HepG2 (cell line): ENCODE measurements around the gene DMAC2L. TPM values are rescaled to one million over a fixed set of nuclear protein-coding genes. Genes with fewer than 3 reads are reported as not detected.

Source experiments
- ATAC-seq: fragments of 200-7000 bp; cut with Tn5 transposase; 3 replicates; pipeline ENCODE4 v1.9.1; 2020; ENCODE audit warnings: mild to moderate bottlenecking, moderate library complexity
- BruUV-seq: library from RNA; stranded (reverse); fragments of 400-500 nt; replicated peaks from 2 replicates; lab custom pipeline; 2021; lab: Mats Ljungman, UMichigan
- CTCF ChIA-PET: fragments of 300-600 bp; formaldehyde crosslinking; extraction: SDS; loops from one replicate; lab custom pipeline; 2021; ENCODE audit warnings: low total read pairs, inconsistent platforms, low intra/inter-chr PET ratio; lab: Yijun Ruan, JAX
- POLR2A ChIA-PET: fragments of 350-600 bp; sonication (Branson Sonifier 250); formaldehyde crosslinking; loops from one replicate; lab custom pipeline; 2020; ENCODE audit warnings: antibody characterized with exemption, inconsistent platforms; lab: Yijun Ruan, JAX
- DNase-seq: peaks from one replicate; pipeline ENCODE4 v3.0.0-alpha.2; 2015; ENCODE audit warnings: low spot score
- FAIRE-seq: peaks from 3 replicates; lab custom pipeline; 2011; peaks lifted over from hg19 to GRCh38; lab: Jason Lieb, UNC
- H2AFZ ChIP-seq: one replicate; pipeline ENCODE4 v1.6.1; 2011; ENCODE audit warnings: low read length, inconsistent platforms
- H3K27ac ChIP-seq: fragments of 300-600 bp; 3 replicates; pipeline ENCODE4 v1.8.0; 2011; ENCODE audit warnings: mixed run types, mild to moderate bottlenecking, mixed read lengths, low read length, inconsistent platforms; ENCODE audit not compliant: insufficient read depth; ENCODE audit errors: extremely low read length
- H3K27me3 ChIP-seq, 2 experiments: fragments of 200-600 bp in 1 of 2; 2 replicates in 1 of 2; 3 replicates in 1 of 2; pipeline versions ENCODE4 v1.6.0 to v1.8.0; 2011; ENCODE audit warnings: low read length in 2 of 2, mild to moderate bottlenecking in 2 of 2, moderate library complexity in 2 of 2, inconsistent platforms in 1 of 2; ENCODE audit not compliant: insufficient read depth in 2 of 2, control insufficient read depth in 1 of 2
- H3K36me3 ChIP-seq, 2 experiments: fragments of 200-600 bp in 1 of 2; replicated peaks in 1 of 2; 2 replicates in 1 of 2; 3 replicates in 1 of 2; pipeline versions ENCODE4 v1.5.1 to v1.8.0; 2011; ENCODE audit warnings: low read length in 2 of 2, inconsistent platforms in 1 of 2; ENCODE audit not compliant: insufficient read depth in 2 of 2, control insufficient read depth in 1 of 2
- H3K4me1 ChIP-seq: 2 replicates; pipeline ENCODE4 v1.5.1; 2012; ENCODE audit warnings: low read length, inconsistent platforms; ENCODE audit not compliant: insufficient read depth
- H3K4me2 ChIP-seq: 2 replicates; pipeline ENCODE4 v1.6.0; 2011; ENCODE audit warnings: low read depth, low read length, inconsistent platforms
- H3K4me3 ChIP-seq, 3 experiments: fragments of 200-600 bp in 1 of 3; sonication (generic), shearing (Covaris generic) in 1 of 3; replicated peaks in 1 of 3; 2 replicates each; pipeline ENCODE4 v1.5.1; 2011 to 2016; ENCODE audit warnings: low read length in 3 of 3, inconsistent platforms in 2 of 3, low read depth in 2 of 3, mild to moderate bottlenecking in 2 of 3, control low read depth in 1 of 3, mixed read lengths in 1 of 3; ENCODE audit not compliant: insufficient read depth in 1 of 3
- H3K79me2 ChIP-seq: one replicate; pipeline ENCODE4 v1.6.1; 2011; ENCODE audit warnings: low read length, inconsistent platforms; ENCODE audit not compliant: insufficient read depth
- H3K9ac ChIP-seq: 2 replicates; pipeline ENCODE4 v1.6.0; 2011; ENCODE audit warnings: mild to moderate bottlenecking, low read depth, low read length, inconsistent platforms; ENCODE audit not compliant: insufficient read depth
- H3K9me3 ChIP-seq: 2 replicates; pipeline ENCODE4 v1.5.1; 2012; ENCODE audit warnings: mild to moderate bottlenecking, low read length
- H4K20me1 ChIP-seq: 2 replicates; pipeline ENCODE4 v1.6.0; 2011; ENCODE audit warnings: inconsistent platforms, mild to moderate bottlenecking, low read length, moderate library complexity; ENCODE audit not compliant: insufficient read depth
- CBX1 ChIP-seq: IDR thresholded peaks from one replicate; pipeline ENCODE4 v1.6.1; 2016; ENCODE audit warnings: antibody characterized with exemption, low read depth
- DZIP1 ChIP-seq: sonication (generic); formaldehyde crosslinking; IDR thresholded peaks from 2 replicates; pipeline ENCODE4 v1.5.0; 2020; ENCODE audit warnings: mild to moderate bottlenecking, missing genetic modification reagents
- FLYWCH1 ChIP-seq: sonication (generic); formaldehyde crosslinking; IDR thresholded peaks from 2 replicates; pipeline ENCODE4 v1.8.1; 2023; ENCODE audit warnings: mild to moderate bottlenecking, missing genetic modification reagents
- HNF1A ChIP-seq, 2 experiments: sonication (generic) in 1 of 2; formaldehyde crosslinking in 1 of 2; IDR thresholded peaks; 2 replicates each; pipeline versions ENCODE4 v1.4.0 to v1.6.1; 2016 to 2020; ENCODE audit warnings: borderline replicate concordance in 1 of 2, low read depth in 1 of 2, mild to moderate bottlenecking in 1 of 2, missing genetic modification reagents in 1 of 2
- HNF4G ChIP-seq, 2 experiments: sonication (generic) in 1 of 2; formaldehyde crosslinking in 1 of 2; IDR thresholded peaks; 2 replicates each; pipeline versions ENCODE4 v1.4.0 to v1.6.1; 2011 to 2020; ENCODE audit warnings: borderline replicate concordance in 2 of 2, low read depth in 2 of 2, mild to moderate bottlenecking in 2 of 2, low read length in 1 of 2, missing genetic modification reagents in 1 of 2, moderate library complexity in 1 of 2
- NCOA5 ChIP-seq: sonication (generic); formaldehyde crosslinking; IDR thresholded peaks from 2 replicates; pipeline ENCODE4 v1.4.0; 2020; ENCODE audit warnings: missing genetic modification reagents
- NR3C1 ChIP-seq: sonication (generic); formaldehyde crosslinking; IDR thresholded peaks from 2 replicates; pipeline ENCODE4 v1.4.0; 2020; ENCODE audit warnings: missing genetic modification reagents
- RFXAP ChIP-seq: sonication (generic); formaldehyde crosslinking; IDR thresholded peaks from 2 replicates; pipeline ENCODE4 v1.4.0; 2020; ENCODE audit warnings: missing genetic modification reagents, borderline replicate concordance
- SMARCC2 ChIP-seq: fragments of 450-650 bp; IDR thresholded peaks from 2 replicates; pipeline ENCODE4 v1.6.1; 2017; ENCODE audit warnings: antibody characterized with exemption, mild to moderate bottlenecking
- SMC3 ChIP-seq: IDR thresholded peaks from 2 replicates; pipeline ENCODE4 v1.6.1; 2011; ENCODE audit warnings: low read length, improper control_type of control experiment
- SNAI1 ChIP-seq: sonication (generic); formaldehyde crosslinking; IDR thresholded peaks from 2 replicates; pipeline ENCODE4 v1.5.0; 2020; ENCODE audit warnings: mild to moderate bottlenecking, missing genetic modification reagents, borderline replicate concordance
- SNAPC2 ChIP-seq: sonication (generic); formaldehyde crosslinking; IDR thresholded peaks from 2 replicates; pipeline ENCODE4 v1.8.1; 2022; ENCODE audit warnings: mild to moderate bottlenecking, missing genetic modification reagents
- SNAPC5 ChIP-seq: sonication (generic); formaldehyde crosslinking; IDR thresholded peaks from 2 replicates; pipeline ENCODE4 v1.8.1; 2023; ENCODE audit warnings: mild to moderate bottlenecking, missing genetic modification reagents, borderline replicate concordance
- TRIM24 ChIP-seq: sonication (generic); formaldehyde crosslinking; IDR thresholded peaks from 2 replicates; pipeline ENCODE4 v1.8.0; 2022; ENCODE audit warnings: mild to moderate bottlenecking, missing genetic modification reagents
- ZNF337 ChIP-seq: sonication (generic); formaldehyde crosslinking; IDR thresholded peaks from 2 replicates; pipeline ENCODE4 v1.5.1; 2020; ENCODE audit warnings: missing genetic modification reagents, low read depth, mild to moderate bottlenecking, borderline replicate concordance
- ZNF777 ChIP-seq: sonication (generic); formaldehyde crosslinking; IDR thresholded peaks from 2 replicates; pipeline ENCODE4 v1.4.0; 2020; ENCODE audit warnings: missing genetic modification reagents
- ZNF878 ChIP-seq: sonication (generic); formaldehyde crosslinking; IDR thresholded peaks from 2 replicates; pipeline ENCODE4 v1.8.1; 2023; ENCODE audit warnings: mild to moderate bottlenecking, missing genetic modification reagents, moderate library complexity
- WGBS: methylation state at CpG from one replicate; pipeline ENCODE4 v1.1.6; 2017; ENCODE audit warnings: low lambda C conversion rate; 5-methylcytosine and 5-hydroxymethylcytosine counted together
- in situ Hi-C: cut with HindIII; loops from 2 replicates; pipeline ENCODE4 v1.10.0; 2017; ENCODE audit warnings: low pct_unique_long_range_greater_than_20kb; ENCODE audit not compliant: extremely low pct_ligation_motif_present
- intact Hi-C: fragments of 100-400 bp; cut with micrococcal nuclease; formaldehyde crosslinking; loops from one replicate; pipeline ENCODE4 v1.10.0; 2022; ENCODE audit not compliant: unreplicated experiment
- polyA plus RNA-seq, 8 experiments: library from polyadenylated mRNA; depleted of rRNA in 3 of 8; stranded (reverse) in 7 of 8; unstranded in 1 of 8; fragments of >200 nt; fragmentation: Illumina TruSeq in 4 of 8; extraction: Trizol in 4 of 8; gene quantifications; 2 replicates each; pipeline versions ENCODE4 v1.2.1 to v1.2.3, GENCODE V29; 2011 to 2016; ENCODE audit warnings: low read depth in 4 of 8, missing spikeins in 1 of 8, mixed read lengths in 1 of 8; ENCODE audit not compliant: insufficient read depth in 1 of 8
- total RNA-seq, 5 experiments: library from RNA; depleted of rRNA; stranded (reverse); fragments of >200 nt; fragmentation: Illumina TruSeq; extraction: Trizol; gene quantifications; 2 replicates each; pipeline ENCODE4 v1.2.3, GENCODE V29; 2016; ENCODE audit warnings: low read depth in 1 of 5

DMAC2L gene
- total and polyA plus RNA-seq, 2 of the 13 experiments (the other 11 are each of a cell fraction or from before 2014, with no cell fraction given): 19.4 to 23.2 TPM

GRCh38 chr14:50344116-50344775 lies 32.1 kb downstream of the DMAC2L start:
- no peak for ATAC-seq
- no peak overlapping the region for H2AFZ ChIP-seq
- CTCF ChIA-PET: no interaction called here
- no peak overlapping the region for H3K4me3 ChIP-seq
- BruUV-seq: no TSS peak
- 85% methylated on average over 6 of the region's 7 CpGs for WGBS
- H3K36me3 ChIP-seq: no peaks in the 10 kb centered on the region
- H3K27ac ChIP-seq: no peak overlapping the region
- intact Hi-C loops: loop anchor here (5.0 kb wide), 1 partner anchor 188 kb away; the partner anchor contains the start of gene MAP4K5
- H3K9ac ChIP-seq: no peak overlapping the region
- POLR2A ChIA-PET: interaction anchor here (0.6 kb wide), 1 partner anchor 9 kb away, joined by 3 read pairs; no protein-coding TSS in a partner anchor
- peaks cover 23% of the 10 kb centered on the region for H3K4me1 ChIP-seq
- H3K27me3 ChIP-seq: no peaks in the 10 kb centered on the region
- no peaks in the 10 kb centered on the region for H3K9me3 ChIP-seq
- H3K79me2 ChIP-seq: no peaks in the 10 kb centered on the region
- FAIRE-seq: no peak
- TF ChIP-seq NCOA5 (no peak), SNAI1 (CRISPR knock-in tag) (no peak), SNAPC2 (CRISPR knock-in tag) (no peak), HNF1A (IDR thresholded peaks at IDR 0.05; ENCODE audit: low read depth) (no peak), HNF1A (CRISPR knock-in tag; IDR thresholded peaks at IDR 0.05; ENCODE audit: borderline replicate concordance) (no peak), DZIP1 (CRISPR knock-in tag) (no peak), FLYWCH1 (no peak), ZNF878 (CRISPR knock-in tag) (no peak), CBX1 (no peak), RFXAP (CRISPR knock-in tag) (no peak), TRIM24 (no peak), ZNF777 (CRISPR knock-in tag) (no peak), ZNF337 (no peak), SMARCC2 (no peak), NR3C1 (CRISPR knock-in tag) (no peak), SNAPC5 (no peak), SMC3 (no peak), HNF4G (IDR thresholded peaks at IDR 0.05; ENCODE audit: borderline replicate concordance, low read depth, low read length) (no peak), HNF4G (CRISPR knock-in tag; IDR thresholded peaks at IDR 0.05; ENCODE audit: borderline replicate concordance, low read depth) (no peak)
- no peak for DNase-seq
- in situ Hi-C loops: no loop called here
- H4K20me1 ChIP-seq: no peaks in the 10 kb centered on the region
- no peak overlapping the region for H3K4me2 ChIP-seq
